ENCODE data around the gene MLH1. TPM values are rescaled to one million over a fixed set of nuclear protein-coding genes. Genes with fewer than 3 reads are reported as not detected.

MLH1 gene
- total and polyA plus RNA-seq, 2 experiments from 2014 or later, result 28.1 to 37.7 TPM

DNA sequence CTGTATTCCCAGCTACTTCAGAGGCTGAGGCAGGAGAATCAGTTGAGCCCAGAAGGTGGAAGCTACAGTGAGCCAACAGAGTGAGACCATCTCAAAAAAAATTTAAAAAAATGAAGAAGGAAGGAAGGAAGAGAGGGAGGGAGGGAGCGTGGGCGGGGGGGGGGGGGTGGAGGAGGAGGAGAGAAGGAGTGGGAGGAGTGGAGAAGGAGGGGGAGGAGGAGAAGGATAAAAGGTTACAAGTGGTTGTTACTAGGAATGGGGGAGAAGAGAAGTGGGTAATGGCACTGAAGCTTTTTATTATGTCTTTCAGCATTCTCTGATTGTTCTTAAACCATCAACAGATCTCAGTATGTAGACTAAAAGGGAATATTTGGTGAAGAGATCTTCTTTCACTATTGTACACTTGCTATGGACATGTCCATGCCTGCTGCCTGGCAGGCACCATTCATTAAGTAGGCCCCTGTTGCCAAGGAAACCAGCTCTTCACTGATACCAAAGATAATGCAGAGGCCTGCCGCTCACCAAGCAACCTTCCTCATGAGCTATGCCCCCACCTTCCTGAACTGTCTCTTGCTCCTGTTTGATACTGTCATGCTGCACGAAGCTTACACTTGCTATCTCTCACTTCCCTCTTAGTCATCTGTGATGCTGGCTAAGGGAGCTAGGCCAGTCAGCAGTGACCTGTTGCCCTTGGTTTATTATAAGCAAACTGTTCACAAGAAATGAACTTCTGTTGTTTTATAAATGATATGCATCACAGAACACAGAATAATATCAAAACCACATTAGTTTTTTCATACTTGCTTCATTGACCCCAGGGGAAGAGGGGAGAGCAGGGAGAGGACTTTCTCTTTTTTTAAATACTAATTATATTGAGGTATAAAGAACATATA, 23.5 kb upstream of the MLH1 start:
- Histone ChIP-seq H3K4me2 (no peak overlapping the region), H2AFZ (peak overlapping the region; percentile 22)
- DNase-seq (ENCODE audit: low spot score), result peak; percentile 92

DNA sequence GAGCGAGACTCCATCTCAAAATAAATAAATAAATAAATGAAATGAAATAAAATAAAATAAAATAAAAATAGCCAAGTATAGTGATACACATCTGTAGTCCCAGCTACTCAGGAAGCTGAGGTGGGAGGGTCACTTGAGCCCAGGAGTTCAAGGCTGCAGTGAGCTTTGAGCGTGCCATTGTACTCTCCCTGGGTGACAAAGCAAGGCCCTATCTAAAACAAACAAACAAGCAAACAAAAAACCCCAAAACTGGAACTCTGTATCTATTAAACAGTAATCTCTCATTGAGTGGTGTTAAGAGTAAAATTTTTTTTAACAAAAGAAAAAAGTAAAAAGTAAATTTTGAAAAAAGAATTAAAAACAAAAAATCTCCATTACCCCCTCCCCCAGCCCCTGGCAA, 21.2 kb upstream of the MLH1 start:
- Histone ChIP-seq H3K4me1 (ENCODE audit: insufficient read depth) (peaks cover 4% of the 10 kb centered on the region), H3K4me3 (no peak overlapping the region), H3K36me3 (replicated peaks; ENCODE audit: insufficient read depth, low read depth) (no peaks in the 10 kb centered on the region), H3K79me2 (no peaks in the 10 kb centered on the region), H3K9me3 (ENCODE audit: low read depth) (no peaks in the 10 kb centered on the region), H3K27ac (no peak overlapping the region), H2AFZ (no peak overlapping the region), H3K4me2 (no peak overlapping the region), H3K27me3 (no peaks in the 10 kb centered on the region), H4K20me1 (ENCODE audit: insufficient read depth, poor library complexity, severe bottlenecking) (no peaks in the 10 kb centered on the region), H3K9me2 (replicated peaks; ENCODE audit: insufficient read depth) (no peaks in the 10 kb centered on the region)
- WGBS (ENCODE audit: low lambda C conversion rate, missing lambda C conversion rate), result 94% methylated on average over 2 of the region's 2 CpGs
- DNase-seq (ENCODE audit: low spot score), result no peak
- TF ChIP-seq EZH2 (IDR thresholded peaks at IDR 0.05; ENCODE audit: borderline replicate concordance), result no peak

More for the DNA sequence above, 23.5 kb upstream of the MLH1 start:
- H4K20me1 ChIP-seq (ENCODE audit: insufficient read depth, poor library complexity, severe bottlenecking), result no peaks in the 10 kb centered on the region
- H3K27ac ChIP-seq, result peak overlapping the region; percentile 83
- peaks cover 10% of the 10 kb centered on the region for H3K4me1 ChIP-seq (ENCODE audit: insufficient read depth)
- no peaks in the 10 kb centered on the region for H3K9me2 ChIP-seq (replicated peaks; ENCODE audit: insufficient read depth)
- TF ChIP-seq EZH2 (IDR thresholded peaks at IDR 0.05; ENCODE audit: borderline replicate concordance) (no peak), EZH2phosphoT487 (IDR thresholded peaks at IDR 0.05; ENCODE audit: low read depth, severe bottlenecking, unreplicated experiment) (no peak)
- H3K4me3 ChIP-seq, result no peak overlapping the region
- 6% methylated on average over 2 of the region's 4 CpGs for WGBS (ENCODE audit: low lambda C conversion rate, missing lambda C conversion rate)
- no peaks in the 10 kb centered on the region for H3K27me3 ChIP-seq
- H3K36me3 ChIP-seq (replicated peaks; ENCODE audit: insufficient read depth, low read depth), result no peaks in the 10 kb centered on the region
- no peaks in the 10 kb centered on the region for H3K9me3 ChIP-seq (ENCODE audit: low read depth)
- H3K79me2 ChIP-seq, result no peaks in the 10 kb centered on the region

DNA sequence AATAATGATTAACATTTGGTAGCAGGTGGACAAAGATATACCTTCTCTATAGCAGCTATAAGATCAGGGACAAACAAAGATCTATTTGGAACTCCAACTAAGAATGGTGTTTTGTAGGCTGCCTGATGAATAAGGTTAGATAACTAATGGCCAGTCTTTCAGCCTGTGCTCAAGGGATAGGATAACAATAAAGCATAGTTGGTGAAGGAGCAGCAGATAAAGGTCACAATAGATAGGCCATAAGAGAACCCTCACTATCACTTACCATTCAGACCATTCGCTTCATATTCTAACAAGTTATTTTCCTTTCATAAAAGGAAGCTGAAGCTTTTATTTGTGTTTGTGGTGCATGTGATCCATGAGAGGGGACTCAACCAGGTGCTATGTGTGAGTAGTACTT, 20.2 kb upstream of the MLH1 start:
- Histone ChIP-seq H3K36me3 (replicated peaks; ENCODE audit: insufficient read depth, low read depth) (no peaks in the 10 kb centered on the region), H3K4me2 (no peak overlapping the region)

DNA sequence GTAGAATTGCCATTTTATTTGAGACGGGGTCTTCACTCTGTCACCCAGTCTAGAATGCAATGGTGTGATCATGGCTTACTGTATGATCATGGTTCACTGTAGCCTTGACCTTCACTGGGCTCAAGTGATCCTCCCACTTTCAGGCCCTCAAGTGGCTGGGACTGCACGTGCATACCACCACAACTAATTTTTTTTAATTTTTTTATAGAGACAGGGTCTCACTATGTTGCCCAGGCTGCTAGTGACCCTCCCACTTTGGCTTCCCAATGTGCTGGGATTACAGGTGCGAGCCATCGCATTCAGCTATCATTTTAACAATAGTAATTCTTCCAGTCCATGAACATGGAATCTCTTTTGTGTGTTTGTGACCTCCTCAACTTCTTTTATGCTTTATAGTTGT, 12.3 kb upstream of the MLH1 start:
- WGBS (ENCODE audit: low lambda C conversion rate, missing lambda C conversion rate), result 92% methylated on average over 4 of the region's 4 CpGs
- no peaks in the 10 kb centered on the region for H3K79me2 ChIP-seq
- TF ChIP-seq, protein P1, sequence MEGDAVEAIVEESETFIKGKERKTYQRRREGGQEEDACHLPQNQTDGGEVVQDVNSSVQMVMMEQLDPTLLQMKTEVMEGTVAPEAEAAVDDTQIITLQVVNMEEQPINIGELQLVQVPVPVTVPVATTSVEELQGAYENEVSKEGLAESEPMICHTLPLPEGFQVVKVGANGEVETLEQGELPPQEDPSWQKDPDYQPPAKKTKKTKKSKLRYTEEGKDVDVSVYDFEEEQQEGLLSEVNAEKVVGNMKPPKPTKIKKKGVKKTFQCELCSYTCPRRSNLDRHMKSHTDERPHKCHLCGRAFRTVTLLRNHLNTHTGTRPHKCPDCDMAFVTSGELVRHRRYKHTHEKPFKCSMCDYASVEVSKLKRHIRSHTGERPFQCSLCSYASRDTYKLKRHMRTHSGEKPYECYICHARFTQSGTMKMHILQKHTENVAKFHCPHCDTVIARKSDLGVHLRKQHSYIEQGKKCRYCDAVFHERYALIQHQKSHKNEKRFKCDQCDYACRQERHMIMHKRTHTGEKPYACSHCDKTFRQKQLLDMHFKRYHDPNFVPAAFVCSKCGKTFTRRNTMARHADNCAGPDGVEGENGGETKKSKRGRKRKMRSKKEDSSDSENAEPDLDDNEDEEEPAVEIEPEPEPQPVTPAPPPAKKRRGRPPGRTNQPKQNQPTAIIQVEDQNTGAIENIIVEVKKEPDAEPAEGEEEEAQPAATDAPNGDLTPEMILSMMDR (IDR thresholded peaks at IDR 0.05; ENCODE audit: poor library complexity), result no peak
- TF ChIP-seq EZH2phosphoT487 (IDR thresholded peaks at IDR 0.05; ENCODE audit: low read depth, severe bottlenecking, unreplicated experiment) (no peak), EZH2 (IDR thresholded peaks at IDR 0.05; ENCODE audit: borderline replicate concordance) (no peak)

More for the DNA sequence above, 20.2 kb upstream of the MLH1 start:
- no peaks in the 10 kb centered on the region for H3K27me3 ChIP-seq
- TF ChIP-seq EZH2 (IDR thresholded peaks at IDR 0.05; ENCODE audit: borderline replicate concordance) (no peak), EZH2phosphoT487 (IDR thresholded peaks at IDR 0.05; ENCODE audit: low read depth, severe bottlenecking, unreplicated experiment) (no peak)
- TF ChIP-seq, protein P1 (IDR thresholded peaks at IDR 0.05; ENCODE audit: poor library complexity), result no peak
- H3K9me3 ChIP-seq (ENCODE audit: low read depth), result no peaks in the 10 kb centered on the region
- DNase-seq (ENCODE audit: low spot score), result no peak
- H3K27ac ChIP-seq, result no peak overlapping the region
- no peaks in the 10 kb centered on the region for H3K79me2 ChIP-seq
- no peak overlapping the region for H2AFZ ChIP-seq
- no peaks in the 10 kb centered on the region for H4K20me1 ChIP-seq (ENCODE audit: insufficient read depth, poor library complexity, severe bottlenecking)
- peaks cover 4% of the 10 kb centered on the region for H3K4me1 ChIP-seq (ENCODE audit: insufficient read depth)
- no peaks in the 10 kb centered on the region for H3K9me2 ChIP-seq (replicated peaks; ENCODE audit: insufficient read depth)
- WGBS (ENCODE audit: low lambda C conversion rate, missing lambda C conversion rate), result 84% methylated on average over 1 of the region's 1 CpG
- H3K4me3 ChIP-seq, result no peak overlapping the region

More for the DNA sequence above, 12.3 kb upstream of the MLH1 start:
- H3K36me3 ChIP-seq (replicated peaks; ENCODE audit: insufficient read depth, low read depth), result peaks cover 8% of the 10 kb centered on the region
- no peak overlapping the region for H3K27ac ChIP-seq
- H3K4me3 ChIP-seq, result no peak overlapping the region
- no peaks in the 10 kb centered on the region for H3K9me2 ChIP-seq (replicated peaks; ENCODE audit: insufficient read depth)
- H3K27me3 ChIP-seq, result no peaks in the 10 kb centered on the region
- DNase-seq (ENCODE audit: low spot score), result no peak
- no peak overlapping the region for H3K4me2 ChIP-seq
- no peaks in the 10 kb centered on the region for H3K4me1 ChIP-seq (ENCODE audit: insufficient read depth)
- H4K20me1 ChIP-seq (ENCODE audit: insufficient read depth, poor library complexity, severe bottlenecking), result no peaks in the 10 kb centered on the region
- H3K9me3 ChIP-seq (ENCODE audit: low read depth), result peaks cover 4% of the 10 kb centered on the region
- H2AFZ ChIP-seq, result no peak overlapping the region

Measured in hepatocyte (in vitro differentiated cells).